Stomach smooth muscle (tissue), 2 donors: ENCODE data around the gene AICDA.
"Not testable (repeated sequence)": the region's sequence is repeated elsewhere in the genome, so short reads cannot be mapped to it uniquely, and the experiment has no call there.

ENCODE experiments used
- H3K27ac ChIP-seq: one replicate; pipeline ENCODE4 v1.7.0; 2013; ENCODE audit warnings: mild to moderate bottlenecking, low read length, inconsistent platforms
- H3K27me3 ChIP-seq, 2 donors: one replicate each; pipeline ENCODE4 v1.7.0; 2013; ENCODE audit warnings: low read length in 2 of 2; ENCODE audit not compliant: insufficient read depth in 2 of 2, control insufficient read depth in 1 of 2
- H3K36me3 ChIP-seq, 2 donors: one replicate each; pipeline ENCODE4 v1.7.0; 2013; ENCODE audit warnings: low read length in 2 of 2; ENCODE audit not compliant: control insufficient read depth in 2 of 2, insufficient read depth in 2 of 2
- H3K4me1 ChIP-seq: one replicate; pipeline ENCODE4 v1.7.0; 2013; ENCODE audit warnings: low read length; ENCODE audit not compliant: control insufficient read depth, insufficient read depth
- H3K4me3 ChIP-seq, 2 donors: one replicate each; pipeline ENCODE4 v1.7.0; 2013; ENCODE audit warnings: low read length in 2 of 2
- H3K9ac ChIP-seq, 2 donors: one replicate each; pipeline ENCODE4 v1.7.0; 2013; ENCODE audit warnings: low read length in 2 of 2, mild to moderate bottlenecking in 1 of 2
- H3K9me3 ChIP-seq, 2 donors: one replicate each; pipeline ENCODE4 v1.7.0; 2013; ENCODE audit warnings: low read length in 2 of 2; ENCODE audit not compliant: control insufficient read depth in 2 of 2
- donor health status: healthy.
- donor health status: Pancreatic carcinoma.

AICDA gene

DNA sequence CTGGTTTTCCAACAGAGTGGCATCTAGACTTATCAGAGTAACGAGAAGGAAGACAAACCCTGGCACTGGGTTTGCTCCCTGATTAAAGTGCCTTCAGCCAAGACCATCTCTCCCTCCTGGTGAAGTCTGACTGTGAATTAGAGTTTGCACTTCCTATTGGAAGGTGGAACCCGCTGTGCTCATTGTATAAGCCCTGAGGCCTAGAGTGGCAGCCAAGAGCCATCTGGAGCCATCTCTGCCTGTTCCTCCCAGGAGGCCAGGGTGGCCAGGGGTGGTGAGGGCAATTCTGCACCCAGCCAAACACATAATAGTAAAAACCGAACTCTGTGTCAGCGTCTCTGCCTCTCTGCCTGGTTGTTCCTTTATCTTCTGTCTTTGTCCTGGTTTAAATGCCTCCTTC lies 25.0 kb upstream of the AICDA start:
- Histone ChIP-seq H3K27me3 (peaks cover 0 to 2% of the 10 kb centered on the region in 2 donors), H3K36me3 (no peaks in the 10 kb centered on the region), H3K4me1 (no peaks in the 10 kb centered on the region), H3K4me3 (no peak overlapping the region), H3K9me3 (no peaks in the 10 kb centered on the region), H3K9ac (no peak overlapping the region), H3K27ac (no peak overlapping the region)

DNA sequence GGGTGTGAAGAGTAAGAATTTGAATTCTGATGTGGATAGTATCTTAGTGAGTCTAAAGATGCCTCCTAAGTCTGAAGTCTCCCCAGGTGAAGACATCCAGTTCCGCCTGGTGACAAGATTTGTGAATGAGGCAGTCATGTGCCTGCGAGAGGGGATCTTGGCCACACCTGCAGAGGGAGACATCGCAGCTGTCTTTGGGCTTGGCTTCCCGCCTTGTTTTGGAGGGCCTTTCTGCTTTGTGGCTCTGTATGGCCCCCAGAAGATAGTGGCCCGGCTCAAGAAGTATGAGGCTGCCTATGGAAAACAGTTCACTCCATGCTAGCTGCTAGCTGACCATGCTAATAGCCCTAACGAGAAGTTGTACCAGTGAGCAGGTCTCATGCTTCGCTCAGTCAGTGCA lies 24.6 kb upstream of the AICDA start:
- H3K27me3 ChIP-seq: peaks cover 0 to 2% of the 10 kb centered on the region in 2 donors
- H3K4me3 ChIP-seq: no peak overlapping the region
- H3K9ac ChIP-seq: no peak overlapping the region
- no peak overlapping the region for H3K27ac ChIP-seq
- H3K36me3 ChIP-seq: no peaks in the 10 kb centered on the region
- no peaks in the 10 kb centered on the region for H3K4me1 ChIP-seq
- H3K9me3 ChIP-seq: no peaks in the 10 kb centered on the region

DNA sequence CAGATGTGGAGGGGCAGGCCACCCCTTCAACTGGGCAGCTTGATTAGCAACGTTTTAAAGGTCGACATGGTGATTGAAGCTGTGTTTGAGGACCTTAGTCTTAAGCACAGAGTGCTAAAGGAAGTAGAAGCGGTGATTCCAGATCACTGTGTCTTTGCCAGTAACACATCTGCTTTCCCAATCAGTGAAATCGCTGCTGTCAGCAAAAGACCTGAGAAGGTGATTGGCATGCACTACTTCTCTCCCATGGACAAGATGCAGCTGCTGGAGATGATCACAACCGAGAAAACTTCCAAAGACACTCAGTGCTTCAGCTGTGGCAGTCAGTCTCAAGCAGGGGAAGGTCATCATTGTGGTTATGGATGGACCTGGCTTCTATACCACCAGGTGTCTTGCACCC lies 23.9 kb upstream of the AICDA start:
- no peak overlapping the region for H3K4me3 ChIP-seq
- no peaks in the 10 kb centered on the region for H3K9me3 ChIP-seq
- H3K36me3 ChIP-seq: no peaks in the 10 kb centered on the region
- no peak overlapping the region for H3K9ac ChIP-seq
- H3K27me3 ChIP-seq: peaks cover 0 to 2% of the 10 kb centered on the region in 2 donors
- no peak overlapping the region for H3K27ac ChIP-seq
- no peaks in the 10 kb centered on the region for H3K4me1 ChIP-seq

DNA sequence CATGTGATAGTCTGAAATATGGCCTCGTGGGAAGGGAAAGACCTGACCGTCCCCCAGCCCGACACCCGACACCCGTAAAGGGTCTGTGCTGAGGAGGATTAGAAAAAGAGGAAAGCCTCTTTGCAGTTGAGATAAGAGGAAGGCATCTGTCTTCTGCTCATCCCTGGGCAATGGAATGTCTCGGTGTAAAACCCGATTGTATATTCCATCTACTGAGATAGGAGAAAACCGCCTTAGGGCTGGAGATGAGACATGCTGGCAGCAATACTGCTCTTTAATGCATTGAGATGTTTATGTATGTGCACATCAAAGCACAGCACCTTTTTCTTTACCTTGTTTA lies 23.3 kb upstream of the AICDA start:
- H3K9ac ChIP-seq, H3K4me3 ChIP-seq: not testable (repeated sequence)

DNA sequence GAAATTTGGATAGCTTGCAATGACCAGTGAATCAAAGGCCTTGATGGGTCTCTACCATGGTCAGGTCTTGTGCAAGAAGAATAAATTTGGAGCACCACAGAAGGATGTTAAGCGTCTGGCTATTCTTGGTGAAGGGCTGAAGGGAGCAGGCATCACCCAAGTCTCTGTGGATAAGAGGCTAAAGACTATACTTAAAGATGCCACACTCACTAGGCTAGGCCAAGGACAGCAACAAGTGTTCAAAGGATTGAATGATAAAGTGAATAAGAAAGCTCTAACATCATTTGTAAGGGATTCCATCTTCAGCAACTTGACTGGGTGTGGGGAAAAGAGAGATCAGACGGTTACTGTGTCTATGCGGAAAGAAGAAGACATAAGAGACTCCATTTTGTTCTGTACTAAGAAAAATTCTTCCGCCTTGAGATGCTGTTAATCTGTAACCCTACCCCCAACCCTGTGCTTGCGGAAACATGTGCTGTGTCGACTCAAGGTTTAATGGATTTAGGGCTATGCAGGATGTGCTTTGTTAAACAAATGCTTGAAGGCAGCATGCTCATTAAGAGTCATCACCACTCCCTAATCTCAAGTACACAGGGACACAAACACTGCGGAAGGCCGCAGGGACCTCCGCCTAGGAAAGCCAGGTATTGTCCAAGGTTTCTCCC lies 22.8 kb upstream of the AICDA start:
- not testable (repeated sequence) for H3K27me3 ChIP-seq, H3K27ac ChIP-seq, H3K4me1 ChIP-seq, H3K4me3 ChIP-seq, H3K36me3 ChIP-seq, H3K9ac ChIP-seq, H3K9me3 ChIP-seq

More for the DNA sequence above, 23.3 kb upstream of the AICDA start:
- not testable (repeated sequence) for H3K36me3 ChIP-seq, H3K9me3 ChIP-seq, H3K27ac ChIP-seq, H3K27me3 ChIP-seq, H3K4me1 ChIP-seq

DNA sequence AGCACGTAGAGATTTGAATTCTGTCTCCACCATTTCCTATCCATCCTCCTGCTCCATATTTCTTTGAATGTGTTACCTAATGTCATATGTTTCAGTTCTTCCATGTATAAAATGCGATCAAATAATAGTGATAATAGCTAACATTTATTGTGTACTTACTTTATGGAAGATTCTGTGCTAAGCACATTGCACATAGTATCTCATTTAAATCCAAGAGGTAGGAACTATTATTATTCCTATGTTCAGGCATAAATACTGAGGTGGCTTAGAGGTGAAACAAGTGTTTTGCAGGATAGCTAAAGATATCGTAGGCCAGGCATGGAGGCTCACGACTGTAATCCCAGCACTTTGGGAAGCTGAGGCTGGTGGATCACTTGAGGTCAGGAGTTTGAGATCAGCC lies 17.5 kb upstream of the AICDA start:
- H3K4me1 ChIP-seq: no peaks in the 10 kb centered on the region
- H3K36me3 ChIP-seq: no peaks in the 10 kb centered on the region
- no peak overlapping the region for H3K27ac ChIP-seq
- H3K4me3 ChIP-seq: no peak overlapping the region
- H3K9me3 ChIP-seq: no peaks in the 10 kb centered on the region
- no peak overlapping the region for H3K9ac ChIP-seq
- H3K27me3 ChIP-seq: no peaks in the 10 kb centered on the region

DNA sequence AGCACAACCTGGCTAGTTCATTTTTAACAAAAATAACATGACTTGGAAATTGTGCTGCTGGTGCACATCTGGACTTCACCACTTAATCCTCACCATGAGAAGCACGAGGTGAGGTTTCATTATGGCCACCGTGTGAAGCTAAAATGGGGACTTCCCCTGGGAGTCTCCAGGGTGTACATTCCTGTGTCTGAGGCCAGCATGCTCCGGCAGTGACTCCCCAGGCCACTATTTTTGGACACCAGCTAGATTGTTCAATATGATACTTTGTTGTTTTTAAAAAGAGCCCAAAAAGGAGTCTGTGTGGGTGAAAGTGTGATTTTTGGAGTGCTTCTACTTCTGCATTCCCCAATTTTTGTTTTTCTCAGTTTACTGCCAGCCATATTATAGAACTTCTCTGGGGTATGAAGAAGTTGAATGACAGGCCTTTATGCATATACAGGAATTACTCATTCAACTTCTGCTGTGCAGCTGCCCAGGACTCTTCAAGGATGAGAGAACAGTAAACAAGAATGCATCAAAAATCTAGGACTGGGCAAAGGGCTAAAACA lies 16.9 kb upstream of the AICDA start:
- no peaks in the 10 kb centered on the region for H3K4me1 ChIP-seq
- H3K27ac ChIP-seq: no peak overlapping the region
- no peaks in the 10 kb centered on the region for H3K36me3 ChIP-seq
- no peaks in the 10 kb centered on the region for H3K27me3 ChIP-seq
- no peak overlapping the region for H3K4me3 ChIP-seq
- no peak overlapping the region for H3K9ac ChIP-seq
- no peaks in the 10 kb centered on the region for H3K9me3 ChIP-seq

DNA sequence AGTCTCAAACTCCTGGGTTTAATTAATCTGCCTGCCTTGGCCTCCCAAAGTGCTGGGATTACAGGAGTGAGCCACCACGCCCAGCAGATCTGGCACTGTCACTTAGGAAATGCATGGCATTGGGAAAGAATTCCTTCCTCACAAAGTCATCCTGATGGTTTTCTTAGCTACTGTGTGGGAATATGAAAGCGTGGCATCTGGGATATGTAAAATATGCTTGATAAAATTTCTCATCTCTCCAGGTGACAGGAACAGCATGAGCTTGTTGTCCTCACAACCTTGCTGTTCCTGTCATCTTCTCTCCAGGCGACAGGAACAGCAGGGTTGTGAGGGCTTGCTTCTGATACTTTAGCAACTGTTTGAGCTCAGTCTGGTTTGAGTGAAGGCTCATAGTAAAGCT lies 16.1 kb upstream of the AICDA start:
- Histone ChIP-seq H3K9me3 (no peaks in the 10 kb centered on the region), H3K9ac (no peak overlapping the region), H3K27me3 (no peaks in the 10 kb centered on the region), H3K36me3 (no peaks in the 10 kb centered on the region), H3K27ac (no peak overlapping the region), H3K4me3 (no peak overlapping the region), H3K4me1 (no peaks in the 10 kb centered on the region)

DNA sequence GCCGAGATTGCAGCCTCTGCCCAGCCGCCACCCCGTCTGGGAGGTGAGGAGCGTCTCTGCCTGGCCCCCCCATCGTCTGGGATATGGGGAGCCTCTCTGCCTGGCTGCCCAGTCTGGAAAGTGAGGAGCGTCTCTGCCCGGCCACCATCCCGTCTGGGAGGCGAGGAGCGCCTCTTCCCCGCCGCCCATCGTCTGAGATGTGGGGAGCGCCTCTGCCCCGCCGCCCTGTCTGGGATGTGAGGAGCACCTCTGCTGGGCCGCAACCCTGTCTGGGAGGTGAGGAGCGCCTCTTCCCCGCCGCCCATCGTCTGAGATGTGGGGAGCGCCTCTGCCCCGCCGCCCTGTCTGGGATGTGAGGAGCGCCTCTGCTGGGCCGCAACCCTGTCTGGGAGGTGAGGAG lies 12.1 kb upstream of the AICDA start:
- H3K4me1 ChIP-seq, H3K27me3 ChIP-seq, H3K9me3 ChIP-seq, H3K36me3 ChIP-seq, H3K9ac ChIP-seq, H3K27ac ChIP-seq, H3K4me3 ChIP-seq: not testable (repeated sequence)

DNA sequence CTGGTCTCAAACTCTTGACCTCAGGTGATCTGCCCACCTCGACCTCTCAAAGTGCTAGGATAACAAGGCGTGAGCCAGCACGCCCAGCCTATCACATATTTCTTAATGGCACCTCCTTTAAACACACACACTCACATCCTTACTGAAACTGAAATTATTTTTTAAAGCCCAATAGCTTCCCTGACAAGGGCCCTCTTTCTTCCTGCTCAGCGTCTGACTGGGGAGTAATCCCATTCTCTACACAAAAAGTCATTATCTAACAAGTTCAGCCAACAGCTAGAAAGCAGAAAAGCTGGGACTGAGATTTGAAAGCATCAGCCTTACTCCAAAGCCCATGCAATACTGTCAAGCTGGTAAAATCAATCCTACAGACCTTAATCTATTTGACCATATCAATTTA lies 10.0 kb upstream of the AICDA start:
- no peak overlapping the region for H3K4me3 ChIP-seq
- H3K36me3 ChIP-seq: no peaks in the 10 kb centered on the region
- no peaks in the 10 kb centered on the region for H3K9me3 ChIP-seq
- H3K27ac ChIP-seq: no peak overlapping the region
- H3K4me1 ChIP-seq: no peaks in the 10 kb centered on the region
- H3K9ac ChIP-seq: no peak overlapping the region
- H3K27me3 ChIP-seq: no peaks in the 10 kb centered on the region

DNA sequence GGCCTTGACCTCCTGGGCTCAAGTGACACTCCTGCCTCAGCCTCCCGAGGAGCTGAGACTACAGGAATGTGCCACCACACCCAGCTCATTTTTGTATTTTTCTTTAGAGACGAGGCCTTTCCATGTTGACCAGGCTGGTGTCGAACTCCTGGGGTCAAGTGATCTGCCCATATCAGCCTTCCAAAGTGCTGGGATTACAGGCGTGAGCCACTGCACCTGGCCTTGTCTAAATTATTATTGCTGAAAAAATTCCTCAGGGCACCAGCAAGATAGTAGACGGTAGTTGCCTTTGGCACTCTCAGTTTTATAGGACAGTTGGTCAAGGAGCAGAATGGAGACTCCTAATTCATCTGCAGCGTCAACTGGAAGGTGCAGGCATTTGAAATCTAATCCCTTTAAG lies 2.5 kb upstream of the AICDA start:
- Histone ChIP-seq H3K27ac (no peak overlapping the region), H3K36me3 (no peaks in the 10 kb centered on the region), H3K9me3 (no peaks in the 10 kb centered on the region), H3K9ac (no peak overlapping the region), H3K4me3 (no peak overlapping the region), H3K4me1 (no peaks in the 10 kb centered on the region), H3K27me3 (no peaks in the 10 kb centered on the region)
